HCT116 (cell line): Measurements from ENCODE around the gene UROS. TPM values are rescaled to one million over a fixed set of nuclear protein-coding genes. Genes with fewer than 3 reads are reported as not detected.

Source experiments
- ATAC-seq: fragments of 200-7000 bp; cut with Tn5 transposase; 2 replicates; pipeline ENCODE4 v1.9.1; 2020; ENCODE audit warnings: mild to moderate bottlenecking, moderate library complexity
- BruUV-seq: library from RNA; stranded (reverse); fragments of 400-500 nt; replicated peaks from 2 replicates; lab custom pipeline; 2021; lab: Mats Ljungman, UMichigan
- CTCF ChIA-PET: fragments of 300-600 bp; sonication (Branson Sonifier 250); formaldehyde crosslinking; loops from one replicate; lab custom pipeline; 2021; ENCODE audit warnings: antibody characterized with exemption; lab: Charles Lee
- POLR2A ChIA-PET: fragments of 300-600, 350-600 bp; sonication (Branson Sonifier 250); formaldehyde crosslinking; loops from one replicate; lab custom pipeline; 2021; ENCODE audit warnings: antibody characterized with exemption; lab: Charles Lee
- RAD21 ChIA-PET, 2 experiments: fragments of 300-600 bp; sonication (Branson Sonifier 250); formaldehyde crosslinking; loops; one replicate each; lab custom pipeline; 2023; ENCODE audit warnings: low total read pairs in 2 of 2; ENCODE audit not compliant: uncharacterized antibody in 2 of 2, unreplicated experiment in 2 of 2, low non-redundant PET in 1 of 2; lab: Charles Lee
- DNase-seq: peaks from one replicate; pipeline ENCODE4 v3.0.0-alpha.2; 2010; ENCODE audit warnings: low read depth, low spot score
- H2AFZ ChIP-seq: fragments of 200-600 bp; shearing (Covaris generic), sonication (generic); 2 replicates; pipeline ENCODE4 v1.6.1; 2017; ENCODE audit warnings: low read depth, mixed run types, mixed read lengths, antibody characterized with exemption, low read length; ENCODE audit not compliant: poor library complexity, severe bottlenecking
- H3K27ac ChIP-seq: 2 replicates; pipeline ENCODE4 v1.5.1; 2012; ENCODE audit warnings: low read depth, low read length
- H3K27me3 ChIP-seq: fragments of 200-600 bp; sonication (generic); 2 replicates; pipeline ENCODE4 v1.6.1; 2016; ENCODE audit warnings: mixed run types, low read length, mixed read lengths; ENCODE audit not compliant: insufficient read depth
- H3K36me3 ChIP-seq, 2 experiments: fragments of 200-500 bp in 1 of 2; fragments of 200-600 bp in 1 of 2; sonication (Bioruptor generic) in 1 of 2; sonication (generic) in 1 of 2; 2 replicates each; pipeline versions ENCODE4 v1.5.1 to v1.6.1; 2014 to 2016; ENCODE audit warnings: low read length in 2 of 2, inconsistent platforms in 1 of 2, mixed read lengths in 1 of 2, mixed run types in 1 of 2; ENCODE audit not compliant: insufficient read depth in 2 of 2, control insufficient read depth in 1 of 2
- H3K4me1 ChIP-seq, 2 experiments: fragments of 200-600 bp in 1 of 2; sonication (generic) in 1 of 2; 2 replicates each; pipeline versions ENCODE4 v1.5.1 to v1.6.1; 2012 to 2017; ENCODE audit warnings: low read length in 2 of 2, inconsistent platforms in 1 of 2, mild to moderate bottlenecking in 1 of 2, mixed read lengths in 1 of 2, mixed run types in 1 of 2, moderate library complexity in 1 of 2; ENCODE audit not compliant: insufficient read depth in 2 of 2, control insufficient read depth in 1 of 2
- H3K4me2 ChIP-seq: fragments of 200-600 bp; sonication (generic); 2 replicates; pipeline ENCODE4 v1.6.1; 2017; ENCODE audit warnings: mixed run types, low read length, mixed read lengths
- H3K4me3 ChIP-seq, 2 experiments: fragments of 200-600 bp in 1 of 2; sonication (generic) in 1 of 2; replicated peaks in 1 of 2; 2 replicates each; pipeline ENCODE4 v1.5.1; 2011 to 2016; ENCODE audit warnings: low read length in 2 of 2, control low read depth in 1 of 2, low read depth in 1 of 2, mild to moderate bottlenecking in 1 of 2, mixed read lengths in 1 of 2, mixed run types in 1 of 2
- H3K79me2 ChIP-seq: fragments of 200-600 bp; sonication (generic); 2 replicates; pipeline ENCODE4 v1.6.1; 2017; ENCODE audit warnings: mild to moderate bottlenecking, mixed run types, low read length, moderate library complexity, mixed read lengths; ENCODE audit not compliant: insufficient read depth
- H3K9ac ChIP-seq: fragments of 200-600 bp; sonication (generic); 2 replicates; pipeline ENCODE4 v1.6.1; 2016; ENCODE audit warnings: low read length, mixed read lengths
- H3K9me2 ChIP-seq: fragments of 200-600 bp; sonication (generic), shearing (Covaris generic); 2 replicates; pipeline ENCODE4 v1.6.1; 2017; ENCODE audit warnings: mixed run types, mild to moderate bottlenecking, moderate library complexity; ENCODE audit not compliant: insufficient read depth
- H3K9me3 ChIP-seq, 2 experiments: fragments of 200-500 bp in 1 of 2; fragments of 200-600 bp in 1 of 2; sonication (Bioruptor generic) in 1 of 2; sonication (generic) in 1 of 2; 2 replicates each; pipeline ENCODE4 v1.6.1; 2014 to 2017; ENCODE audit warnings: low read length in 2 of 2, mixed read lengths in 2 of 2, inconsistent platforms in 1 of 2, low read depth in 1 of 2, mild to moderate bottlenecking in 1 of 2, mixed run types in 1 of 2, moderate library complexity in 1 of 2; ENCODE audit not compliant: control insufficient read depth in 1 of 2, insufficient read depth in 1 of 2
- H4K20me1 ChIP-seq: fragments of 200-600 bp; sonication (generic), shearing (Covaris generic); 2 replicates; pipeline ENCODE4 v1.6.1; 2017; ENCODE audit warnings: mixed run types, mild to moderate bottlenecking, moderate library complexity; ENCODE audit not compliant: insufficient read depth
- CEBPB ChIP-seq: IDR thresholded peaks from 2 replicates; pipeline ENCODE4 v1.6.1; 2012; ENCODE audit warnings: low read depth
- intact Hi-C: fragments of 100-400 bp; cut with micrococcal nuclease; formaldehyde crosslinking; loops from 2 replicates; pipeline ENCODE4 v1.10.0; 2022
- microRNA counts: library from miRNA; unstranded; fragments of <30 nt; microRNA quantifications from one replicate; lab custom pipeline; 2015
- microRNA-seq: library from miRNA; unstranded; fragments of <30 nt; microRNA quantifications from one replicate; pipeline ENCODE4, GENCODE V29; 2016; ENCODE audit warnings: borderline number of aligned reads
- total RNA-seq: library from RNA; stranded (reverse); gene quantifications from one replicate; pipeline ENCODE4 v1.2.1, GENCODE V29; 2021; ENCODE audit not compliant: unreplicated experiment

UROS gene
- total RNA-seq, 1 experiment from 2014 or later = 63.9 TPM

GRCh38 chr10:125739994-125740679 lies 82.9 kb downstream of the UROS start:
- TF ChIP-seq CEBPB = no peak
- intact Hi-C loops = loop anchor here (5.0 kb wide), 1 partner anchor 647 kb away; the partner anchor contains the start of gene ADAM12
- DNase-seq (no peak), ATAC-seq (no peak)
- H3K4me2 ChIP-seq = no peak overlapping the region
- H3K9me3 ChIP-seq = no peaks in the 10 kb centered on the region
- no TSS peak for BruUV-seq
- H3K27ac ChIP-seq = no peak overlapping the region
- H3K79me2 ChIP-seq = peaks cover 21% of the 10 kb centered on the region; the same call in 1 of the 2 replicates
- POLR2A ChIA-PET = no interaction called here
- H3K9ac ChIP-seq = no peak overlapping the region
- no peaks in the 10 kb centered on the region for H3K4me1 ChIP-seq
- H3K27me3 ChIP-seq = no peaks in the 10 kb centered on the region
- H3K36me3 ChIP-seq = peaks cover 80 to 85% of the 10 kb centered on the region in 2 experiments
- no peak overlapping the region for H3K4me3 ChIP-seq
- RAD21 ChIA-PET = no interaction called here
- H2AFZ ChIP-seq = no peak overlapping the region
- CTCF ChIA-PET = no interaction called here
- 0 out of 2 replicates have a peak, but pooled peaks cover 5% of the 10 kb centered on the region for H4K20me1 ChIP-seq
- H3K9me2 ChIP-seq = no peaks in the 10 kb centered on the region

MicroRNAs encoded within 50 kb of the gene (microRNA counts, 767-probe panel; counts per million panel counts)
- microRNA hsa-miR-4484 (lab: Ali Mortazavi, UCI) = not detected

Small RNAs within 50 kb of the gene (microRNA-seq; reads per million reads assigned to microRNA genes)
- 9.3 reads per million, percentile 26 among the genes with 10 or more reads in this experiment for gene MIR4484

Other genes with a start within 250 kb of the UROS start
- 0.25 TPM for gene TEX36, start 140.1 kb downstream of the UROS start, total RNA-seq
- 49.2 TPM for gene EDRF1, start 103.5 kb downstream of the UROS start, total RNA-seq
- gene MMP21, start 47.4 kb downstream of the UROS start, total RNA-seq = not detected
- 159 TPM for gene BCCIP, start 288 bp upstream of the UROS start, total RNA-seq
- gene DHX32, start 58.0 kb upstream of the UROS start, total RNA-seq = 50.9 TPM
- 5.4 TPM for gene FANK1, start 73.3 kb upstream of the UROS start, total RNA-seq